GM20000 (cell line): ENCODE data around the gene CCDC54.
A peak's percentile ranks its signal among the peaks of the same experiment; 100 is the strongest.

Source experiments
- DNase-seq: peaks from one replicate; pipeline ENCODE4 v3.0.0; 2012; ENCODE audit warnings: low spot score
- CTCF ChIP-seq: IDR thresholded peaks from 2 replicates; pipeline ENCODE4 v1.5.1; 2012; ENCODE audit warnings: mild to moderate bottlenecking, control low read depth; ENCODE audit errors: extremely low read depth, missing control alignments

Gene CCDC54

GRCh38 chr3:107413264-107413663 is 36.0 kb downstream of the CCDC54 start:
- TF ChIP-seq CTCF = no peak

GRCh38 chr3:107414325-107414964 is 37.2 kb downstream of the CCDC54 start:
- DNase-seq = no peak
- TF ChIP-seq CTCF = no peak

More at GRCh38 chr3:107413264-107413663, 36.0 kb downstream of the CCDC54 start:
- DNase-seq = no peak

GRCh38 chr3:107416138-107416537 is 38.9 kb downstream of the CCDC54 start:
- DNase-seq = no peak
- no peak for TF ChIP-seq CTCF

- DNase-seq = no peak
These were observed 39.6 kb downstream of the CCDC54 start for GRCh38 chr3:107416886-107417285.

GRCh38 chr3:107421170-107421792 is 44.0 kb downstream of the CCDC54 start:
- DNase-seq = peak; percentile 52
- peak; percentile 42 for TF ChIP-seq CTCF

More at GRCh38 chr3:107416886-107417285, 39.6 kb downstream of the CCDC54 start:
- TF ChIP-seq CTCF = no peak

- no peak for DNase-seq
- no peak for TF ChIP-seq CTCF
These were observed 44.6 kb downstream of the CCDC54 start for GRCh38 chr3:107421881-107422280.

- no peak for TF ChIP-seq CTCF
- no peak for DNase-seq
These were observed 47.8 kb downstream of the CCDC54 start for GRCh38 chr3:107425033-107425432.
